ENCODE measurements around the gene MAP3K8. TPM values are rescaled to one million over a fixed set of nuclear protein-coding genes. Genes with fewer than 3 reads are reported as not detected.
A peak's percentile ranks its signal among the peaks of the same experiment; 100 is the strongest.

Gene MAP3K8
- total and polyA plus RNA-seq, 2 donors (not counting 3 experiments of a cell fraction or from before 2014, with no cell fraction given) = 5.2 to 10.6 TPM

- ChIA-PET POLR2A (no interaction called here), CTCF (interaction anchor here (1.1 to 1.2 kb wide), 2 partner anchors 11 to 68 kb away, joined by 3 to 4 read pairs; no protein-coding TSS in a partner anchor)
- Histone ChIP-seq H3K4me3 (replicated peaks in 1 of 3; ENCODE audit: insufficient read depth in 1 of 3, low read depth in 1 of 3, low read length in 3 of 3) (no peak overlapping the region), H3K36me3 (ENCODE audit: control insufficient read depth in 2 of 2, extremely low read depth in 1 of 2, insufficient read depth in 2 of 2, low read length in 2 of 2) (no peaks in the 10 kb centered on the region), H3K9me1 (replicated peaks; ENCODE audit: control insufficient read depth, extremely low read depth, insufficient read depth, low read length) (no peaks in the 10 kb centered on the region), H4K20me1 (replicated peaks; ENCODE audit: control insufficient read depth, extremely low read depth, insufficient read depth, low read length) (no peaks in the 10 kb centered on the region), H3K27ac (ENCODE audit: insufficient read depth, low read depth, low read length) (no peak overlapping the region), H2AFZ (ENCODE audit: low read depth, low read length) (no peak overlapping the region), H3K79me2 (ENCODE audit: control insufficient read depth, insufficient read depth, low read length) (no peaks in the 10 kb centered on the region), H3K27me3 (ENCODE audit: control insufficient read depth in 2 of 2, insufficient read depth in 2 of 2, low read length in 2 of 2) (no peaks in the 10 kb centered on the region), H3K4me1 (ENCODE audit: control insufficient read depth, extremely low read depth, insufficient read depth, low read length) (peaks cover 2% of the 10 kb centered on the region), H3K9ac (replicated peaks; ENCODE audit: extremely low read depth, insufficient read depth, low read length) (no peak overlapping the region), H3K9me3 (replicated peaks; ENCODE audit: control insufficient read depth, insufficient read depth, low read length) (no peaks in the 10 kb centered on the region), H3K4me2 (ENCODE audit: insufficient read depth, low read length) (no peak overlapping the region)
- FAIRE-seq (peak; percentile 28), DNase-seq (ENCODE audit: low read depth, low spot score) (no peak)
- TF ChIP-seq POLR2AphosphoS5 (IDR thresholded peaks at IDR 0.05; ENCODE audit: insufficient read depth, low read depth, low read length) (no peak), FOS (IDR thresholded peaks at IDR 0.05; ENCODE audit: borderline replicate concordance, insufficient read depth, low read length) (no peak), JUN (IDR thresholded peaks at IDR 0.05; ENCODE audit: borderline replicate concordance, insufficient read depth, insufficient read length, low read depth) (no peak), GATA2 (IDR thresholded peaks at IDR 0.05; ENCODE audit: insufficient read depth, insufficient read length, low read depth, low read length) (no peak), CTCF (IDR thresholded peaks at IDR 0.05; ENCODE audit: extremely low read depth in 1 of 2, insufficient read depth in 1 of 2, low read depth in 1 of 2, low read length in 2 of 2) (no peak), POLR2A (IDR thresholded peaks at IDR 0.05; ENCODE audit: low read depth, low read length) (no peak), MAX (IDR thresholded peaks at IDR 0.05; ENCODE audit: insufficient read depth, insufficient read length) (no peak)
- BruUV-seq (replicated peaks) = no TSS peak
- intact Hi-C loops (cut with micrococcal nuclease) = no loop called here
- dilution Hi-C loops (cut with MboI; ENCODE audit: extremely low pct_ligation_motif_present, low sequenced_read_pairs) = no loop called here
Observed at GRCh38 chr10:30425336-30426075, 8.5 kb upstream of the MAP3K8 start.

Data from endothelial cell of umbilical vein (primary cell).